Astrocyte of the spinal cord (primary cell): Measurements from ENCODE around the gene ADO.

Experiments
- DNase-seq: peaks from one replicate; pipeline ENCODE4 v3.0.0; 2011; ENCODE audit warnings: low read depth, low spot score
- H3K4me3 ChIP-seq: 2 replicates; pipeline ENCODE4 v1.5.1; 2011; ENCODE audit warnings: low read depth, mild to moderate bottlenecking, low read length, moderate library complexity
- in situ Hi-C: cut with HindIII; loops from 2 replicates; pipeline ENCODE4 v1.10.0; 2017; ENCODE audit warnings: low sequenced_read_pairs
- TF ChIP-seq, protein P1 (sequence below): IDR thresholded peaks from 2 replicates; pipeline ENCODE4 v1.5.1; 2012; ENCODE audit warnings: low read depth, mild to moderate bottlenecking, low read length, inconsistent platforms

Gene ADO

DNA sequence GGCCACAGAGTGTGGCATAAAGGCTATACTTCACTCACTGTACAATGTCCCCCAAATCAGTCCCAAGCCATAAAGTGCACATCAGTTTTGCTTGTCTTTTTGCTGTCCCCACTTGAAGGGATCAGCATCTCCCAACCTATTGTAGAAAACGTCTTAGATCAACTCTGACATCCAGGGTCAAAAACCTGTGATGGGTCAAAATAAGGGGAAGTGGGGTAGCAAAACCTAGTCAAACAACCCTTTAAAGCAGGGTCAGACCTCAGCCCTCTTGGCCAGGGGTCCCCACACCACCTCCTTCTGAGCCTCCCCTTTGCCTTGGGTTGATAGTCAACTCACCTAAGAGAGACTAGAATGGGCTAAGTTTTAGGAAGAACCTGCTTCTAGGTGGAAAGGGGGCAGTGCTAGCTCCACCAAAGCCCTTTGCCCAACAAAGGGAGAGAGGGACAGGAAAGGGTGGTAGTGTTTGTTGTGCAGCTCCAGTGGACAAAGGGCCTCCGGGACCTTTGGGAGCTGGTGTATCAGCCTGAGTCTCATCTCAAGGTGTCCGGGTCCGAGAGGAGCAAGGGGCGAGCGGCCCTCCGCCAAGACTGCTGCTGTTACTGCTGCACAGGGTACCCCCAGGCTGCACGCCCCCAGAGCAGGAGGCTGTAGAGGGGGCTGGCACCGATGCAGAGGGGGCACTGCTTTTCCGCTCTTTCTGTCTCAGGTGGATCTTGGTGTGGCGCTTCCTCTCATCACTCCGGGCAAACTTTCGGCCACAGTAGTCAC lies 8.3 kb downstream of the ADO start:
- TF ChIP-seq, protein P1, sequence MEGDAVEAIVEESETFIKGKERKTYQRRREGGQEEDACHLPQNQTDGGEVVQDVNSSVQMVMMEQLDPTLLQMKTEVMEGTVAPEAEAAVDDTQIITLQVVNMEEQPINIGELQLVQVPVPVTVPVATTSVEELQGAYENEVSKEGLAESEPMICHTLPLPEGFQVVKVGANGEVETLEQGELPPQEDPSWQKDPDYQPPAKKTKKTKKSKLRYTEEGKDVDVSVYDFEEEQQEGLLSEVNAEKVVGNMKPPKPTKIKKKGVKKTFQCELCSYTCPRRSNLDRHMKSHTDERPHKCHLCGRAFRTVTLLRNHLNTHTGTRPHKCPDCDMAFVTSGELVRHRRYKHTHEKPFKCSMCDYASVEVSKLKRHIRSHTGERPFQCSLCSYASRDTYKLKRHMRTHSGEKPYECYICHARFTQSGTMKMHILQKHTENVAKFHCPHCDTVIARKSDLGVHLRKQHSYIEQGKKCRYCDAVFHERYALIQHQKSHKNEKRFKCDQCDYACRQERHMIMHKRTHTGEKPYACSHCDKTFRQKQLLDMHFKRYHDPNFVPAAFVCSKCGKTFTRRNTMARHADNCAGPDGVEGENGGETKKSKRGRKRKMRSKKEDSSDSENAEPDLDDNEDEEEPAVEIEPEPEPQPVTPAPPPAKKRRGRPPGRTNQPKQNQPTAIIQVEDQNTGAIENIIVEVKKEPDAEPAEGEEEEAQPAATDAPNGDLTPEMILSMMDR: no peak
- DNase-seq: no peak
- no peak overlapping the region for H3K4me3 ChIP-seq
- in situ Hi-C loops: no loop called here

GRCh38 chr10:62813453-62813852 lies 8.9 kb downstream of the ADO start:
- in situ Hi-C loops: no loop called here

DNA sequence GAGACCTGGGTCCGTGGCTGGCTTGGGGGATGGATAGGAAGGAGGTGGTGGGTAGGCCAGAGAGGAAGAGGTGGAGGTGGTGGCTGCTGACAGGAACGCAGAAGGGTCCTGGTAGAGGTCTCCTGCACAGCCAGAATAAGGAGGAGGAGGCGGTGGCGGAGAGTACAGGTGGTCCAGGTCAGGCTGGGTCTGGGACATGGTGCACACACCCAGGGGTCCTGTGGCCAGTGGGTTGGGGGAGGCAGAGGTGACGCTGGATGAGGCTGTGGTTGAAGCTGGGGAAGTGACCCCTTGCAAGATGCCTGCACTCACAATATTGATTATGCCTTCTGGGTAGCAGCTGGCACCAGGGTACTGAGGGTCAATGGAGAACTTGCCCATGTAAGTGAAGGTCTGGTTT lies 9.5 kb downstream of the ADO start:
- no peak overlapping the region for H3K4me3 ChIP-seq
- no peak for DNase-seq
- TF ChIP-seq, protein P1: no peak
- in situ Hi-C loops: no loop called here

More at GRCh38 chr10:62813453-62813852, 8.9 kb downstream of the ADO start:
- DNase-seq: no peak
- H3K4me3 ChIP-seq: no peak overlapping the region
- TF ChIP-seq, protein P1: no peak

DNA sequence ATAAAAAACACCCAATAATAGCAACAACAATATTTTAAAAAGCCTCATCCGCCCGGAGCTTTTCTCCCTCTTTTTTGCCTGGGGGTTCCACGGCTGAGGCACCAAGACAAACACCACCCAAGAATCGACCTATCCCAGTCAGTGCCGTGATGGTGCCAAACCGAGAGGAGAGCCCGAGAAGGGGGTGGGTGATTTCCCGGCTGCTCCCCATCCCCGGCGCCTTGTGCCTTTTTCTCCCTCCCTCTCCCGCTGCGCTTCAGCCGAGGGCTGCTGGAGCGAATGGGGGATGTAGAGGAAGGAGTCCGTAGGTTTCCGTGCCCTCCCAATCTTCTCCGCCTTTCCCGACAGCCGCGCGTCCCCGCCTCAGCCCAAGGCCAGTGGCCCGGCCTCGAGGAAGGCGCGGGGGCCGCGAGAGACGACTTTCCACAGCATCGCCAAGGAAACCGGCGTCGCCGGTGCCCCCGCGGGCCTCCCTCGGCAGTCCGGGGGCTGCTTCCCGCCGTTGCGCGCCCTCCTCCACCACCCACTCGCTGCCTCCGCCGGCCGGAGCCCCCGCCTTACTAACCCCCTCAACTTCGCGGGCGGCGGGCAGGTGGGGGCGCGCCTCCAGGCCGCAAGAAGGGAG lies 10.3 kb downstream of the ADO start:
- H3K4me3 ChIP-seq: peak overlapping the region; percentile 53
- in situ Hi-C loops: no loop called here
- no peak for DNase-seq
- TF ChIP-seq, protein P1: no peak

DNA sequence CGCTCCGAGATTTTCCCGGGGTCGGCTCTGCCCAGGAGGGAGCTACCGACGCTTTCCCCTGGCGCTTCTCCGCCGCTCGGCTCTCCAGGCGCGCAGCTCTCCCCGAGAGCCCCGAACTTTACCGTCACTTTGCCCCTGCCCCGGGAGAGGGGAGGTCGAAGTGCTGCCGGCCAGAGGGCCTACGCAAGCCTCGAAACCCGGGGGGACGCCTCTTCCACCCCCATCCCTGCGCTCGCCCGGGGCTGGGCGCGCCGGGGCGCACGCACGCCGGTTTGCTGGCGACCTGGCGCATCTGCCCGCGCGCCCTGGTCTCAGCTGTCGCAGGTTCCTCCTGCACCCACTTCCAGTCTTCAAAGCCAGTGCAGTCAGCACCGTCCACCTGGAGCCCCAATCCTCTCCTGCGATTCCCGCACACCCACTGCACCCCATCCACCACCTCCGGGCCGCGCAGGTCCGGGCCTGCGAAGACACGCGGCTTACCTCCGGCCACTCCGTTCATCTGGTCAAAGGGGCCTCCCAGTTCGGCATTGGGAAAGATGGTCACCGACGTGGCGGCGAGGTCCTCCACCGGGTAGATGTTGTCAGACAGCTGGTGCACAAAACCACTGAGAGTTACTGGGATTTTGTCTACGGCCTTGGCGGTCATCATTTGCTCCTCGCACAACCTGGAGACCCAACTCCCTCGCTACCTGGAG lies 11.0 kb downstream of the ADO start:
- H3K4me3 ChIP-seq: peak overlapping the region; percentile 53
- peak; percentile 33 for DNase-seq
- TF ChIP-seq, protein P1: no peak
- in situ Hi-C loops: no loop called here

DNA sequence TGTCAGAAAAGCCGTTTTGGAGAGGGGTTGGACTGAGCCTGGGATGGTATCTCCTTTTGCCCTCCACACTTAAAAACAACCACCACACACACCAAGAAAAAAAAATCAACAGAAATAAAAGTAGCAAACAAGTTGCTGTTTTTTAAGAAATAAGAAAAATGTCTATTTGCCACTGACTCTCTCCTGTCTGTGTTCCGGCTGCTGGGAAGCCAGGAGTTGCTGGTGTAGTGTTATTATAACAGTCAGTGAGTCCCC lies 11.5 kb downstream of the ADO start:
- TF ChIP-seq, protein P1: no peak
- in situ Hi-C loops: no loop called here
- peak overlapping the region; percentile 53 for H3K4me3 ChIP-seq
- no peak for DNase-seq
